Measurements from ENCODE around the gene PPIF.
A peak's percentile ranks its signal among the peaks of the same experiment; 100 is the strongest.

PPIF gene

GRCh38 chr10:79353726-79354125 is 6.5 kb downstream of the PPIF start:
- peak in 1 of 2 donors; percentile 64 for DNase-seq
- intact Hi-C loops (cut with DNase I; ENCODE audit: low total_unique reads), result no loop called here
- H3K27ac ChIP-seq, result no peak overlapping the region
- H3K4me1 ChIP-seq, result peaks cover 0 to 5% (median 2%) of the 10 kb centered on the region in 4 donors
- H3K4me3 ChIP-seq, result no peak overlapping the region
- no peaks in the 10 kb centered on the region for H3K9me3 ChIP-seq
- peaks cover 27 to 76% (median 67%) of the 10 kb centered on the region in 3 donors for H3K36me3 ChIP-seq
- no peaks in the 10 kb centered on the region for H3K27me3 ChIP-seq
- TF ChIP-seq CTCF (IDR thresholded peaks at IDR 0.05), result no peak

GRCh38 chr10:79354141-79354540 is 6.9 kb downstream of the PPIF start:
- Histone ChIP-seq H3K36me3 (peaks cover 27 to 76% (median 67%) of the 10 kb centered on the region in 3 donors), H3K4me1 (peaks cover 0 to 2% (median under 1%) of the 10 kb centered on the region in 4 donors), H3K27me3 (no peaks in the 10 kb centered on the region), H3K27ac (no peak overlapping the region), H3K9me3 (no peaks in the 10 kb centered on the region), H3K4me3 (no peak overlapping the region)
- no peak for DNase-seq
- no peak for TF ChIP-seq CTCF (IDR thresholded peaks at IDR 0.05)
- intact Hi-C loops (cut with DNase I; ENCODE audit: low total_unique reads), result no loop called here

GRCh38 chr10:79354615-79355014 is 7.3 kb downstream of the PPIF start:
- TF ChIP-seq CTCF (IDR thresholded peaks at IDR 0.05), result no peak
- Histone ChIP-seq H3K4me1 (no peaks in the 10 kb centered on the region), H3K4me3 (no peak overlapping the region), H3K36me3 (peaks cover 27 to 73% (median 62%) of the 10 kb centered on the region in 3 donors), H3K27ac (no peak overlapping the region), H3K9me3 (no peaks in the 10 kb centered on the region), H3K27me3 (no peaks in the 10 kb centered on the region)
- intact Hi-C loops (cut with DNase I; ENCODE audit: low total_unique reads), result no loop called here
- DNase-seq, result no peak

GRCh38 chr10:79355420-79356017 is 8.2 kb downstream of the PPIF start:
- DNase-seq, result no peak
- intact Hi-C loops (cut with DNase I; ENCODE audit: low total_unique reads), result no loop called here
- Histone ChIP-seq H3K27ac (no peak overlapping the region), H3K4me3 (no peak overlapping the region), H3K36me3 (peaks cover 27 to 64% (median 53%) of the 10 kb centered on the region in 3 donors), H3K27me3 (no peaks in the 10 kb centered on the region), H3K9me3 (no peaks in the 10 kb centered on the region), H3K4me1 (no peaks in the 10 kb centered on the region)
- no peak for TF ChIP-seq CTCF (IDR thresholded peaks at IDR 0.05)

GRCh38 chr10:79356104-79356503 is 8.8 kb downstream of the PPIF start:
- Histone ChIP-seq H3K36me3 (peaks cover 27 to 58% (median 47%) of the 10 kb centered on the region in 3 donors), H3K9me3 (no peaks in the 10 kb centered on the region), H3K4me3 (no peak overlapping the region), H3K27me3 (no peaks in the 10 kb centered on the region), H3K4me1 (no peaks in the 10 kb centered on the region), H3K27ac (no peak overlapping the region)
- no peak for DNase-seq
- no peak for TF ChIP-seq CTCF (IDR thresholded peaks at IDR 0.05)
- intact Hi-C loops (cut with DNase I; ENCODE audit: low total_unique reads), result no loop called here

- Histone ChIP-seq H3K4me3 (no peak overlapping the region), H3K9me3 (no peaks in the 10 kb centered on the region), H3K4me1 (no peaks in the 10 kb centered on the region), H3K27ac (no peak overlapping the region), H3K27me3 (no peaks in the 10 kb centered on the region), H3K36me3 (peaks cover 20 to 47% (median 36%) of the 10 kb centered on the region in 3 donors)
- intact Hi-C loops (cut with DNase I; ENCODE audit: low total_unique reads), result no loop called here
- no peak for TF ChIP-seq CTCF (IDR thresholded peaks at IDR 0.05)
- DNase-seq, result no peak
These were observed 9.9 kb downstream of the PPIF start for GRCh38 chr10:79357180-79357579.
